Measurements from ENCODE around the gene CLSTN1. TPM values are rescaled to one million over a fixed set of nuclear protein-coding genes. Genes with fewer than 3 reads are reported as not detected.

The CLSTN1 gene
- total RNA-seq, 1 experiment from 2014 or later, result 119 TPM

DNA sequence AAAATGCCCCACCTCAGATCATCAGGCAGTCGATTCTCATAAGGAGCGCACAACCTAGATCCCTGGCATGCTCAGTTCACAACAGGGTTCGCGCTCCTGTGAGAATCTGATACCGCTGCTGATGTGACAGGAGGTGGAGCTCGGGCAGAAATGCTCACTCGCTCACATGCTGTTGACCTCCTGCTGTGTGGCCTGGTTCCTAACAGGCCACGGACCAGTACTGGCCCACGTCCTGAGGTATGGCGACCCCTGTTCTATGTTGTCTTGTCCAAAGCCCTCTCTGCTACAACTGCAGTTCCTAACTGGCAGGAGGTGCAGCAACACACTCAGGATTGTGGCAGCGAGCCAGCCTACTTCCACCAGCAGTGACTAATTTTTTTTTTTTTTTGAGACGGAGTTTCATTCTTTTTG, 70.6 kb downstream of the CLSTN1 start (continued):
- no peak for TF ChIP-seq ESRRA (CRISPR knock-in tag; IDR thresholded peaks at IDR 0.05; ENCODE audit: borderline replicate concordance)
- TF ChIP-seq FOXJ3 (CRISPR knock-in tag; IDR thresholded peaks at IDR 0.05; ENCODE audit: borderline replicate concordance), result no peak
- TF ChIP-seq, protein P1, sequence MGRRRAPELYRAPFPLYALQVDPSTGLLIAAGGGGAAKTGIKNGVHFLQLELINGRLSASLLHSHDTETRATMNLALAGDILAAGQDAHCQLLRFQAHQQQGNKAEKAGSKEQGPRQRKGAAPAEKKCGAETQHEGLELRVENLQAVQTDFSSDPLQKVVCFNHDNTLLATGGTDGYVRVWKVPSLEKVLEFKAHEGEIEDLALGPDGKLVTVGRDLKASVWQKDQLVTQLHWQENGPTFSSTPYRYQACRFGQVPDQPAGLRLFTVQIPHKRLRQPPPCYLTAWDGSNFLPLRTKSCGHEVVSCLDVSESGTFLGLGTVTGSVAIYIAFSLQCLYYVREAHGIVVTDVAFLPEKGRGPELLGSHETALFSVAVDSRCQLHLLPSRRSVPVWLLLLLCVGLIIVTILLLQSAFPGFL (CRISPR knock-in tag; IDR thresholded peaks at IDR 0.05; ENCODE audit: borderline replicate concordance), result no peak
- TF ChIP-seq, protein P2, sequence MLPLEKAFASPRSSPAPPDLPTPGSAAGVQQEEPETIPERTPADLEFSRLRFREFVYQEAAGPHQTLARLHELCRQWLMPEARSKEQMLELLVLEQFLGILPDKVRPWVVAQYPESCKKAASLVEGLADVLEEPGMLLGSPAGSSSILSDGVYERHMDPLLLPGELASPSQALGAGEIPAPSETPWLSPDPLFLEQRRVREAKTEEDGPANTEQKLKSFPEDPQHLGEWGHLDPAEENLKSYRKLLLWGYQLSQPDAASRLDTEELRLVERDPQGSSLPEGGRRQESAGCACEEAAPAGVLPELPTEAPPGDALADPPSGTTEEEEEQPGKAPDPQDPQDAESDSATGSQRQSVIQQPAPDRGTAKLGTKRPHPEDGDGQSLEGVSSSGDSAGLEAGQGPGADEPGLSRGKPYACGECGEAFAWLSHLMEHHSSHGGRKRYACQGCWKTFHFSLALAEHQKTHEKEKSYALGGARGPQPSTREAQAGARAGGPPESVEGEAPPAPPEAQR (CRISPR knock-in tag; IDR thresholded peaks at IDR 0.05), result no peak
- no peak for TF ChIP-seq TEAD1 (CRISPR knock-in tag; IDR thresholded peaks at IDR 0.05)
- TF ChIP-seq PRRX2 (CRISPR knock-in tag; IDR thresholded peaks at IDR 0.05), result no peak
- TF ChIP-seq, protein P3, sequence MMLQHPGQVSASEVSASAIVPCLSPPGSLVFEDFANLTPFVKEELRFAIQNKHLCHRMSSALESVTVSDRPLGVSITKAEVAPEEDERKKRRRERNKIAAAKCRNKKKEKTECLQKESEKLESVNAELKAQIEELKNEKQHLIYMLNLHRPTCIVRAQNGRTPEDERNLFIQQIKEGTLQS (CRISPR knock-in tag; conservative IDR thresholded peaks at IDR 0.05), result no peak
- TF ChIP-seq, protein P4, sequence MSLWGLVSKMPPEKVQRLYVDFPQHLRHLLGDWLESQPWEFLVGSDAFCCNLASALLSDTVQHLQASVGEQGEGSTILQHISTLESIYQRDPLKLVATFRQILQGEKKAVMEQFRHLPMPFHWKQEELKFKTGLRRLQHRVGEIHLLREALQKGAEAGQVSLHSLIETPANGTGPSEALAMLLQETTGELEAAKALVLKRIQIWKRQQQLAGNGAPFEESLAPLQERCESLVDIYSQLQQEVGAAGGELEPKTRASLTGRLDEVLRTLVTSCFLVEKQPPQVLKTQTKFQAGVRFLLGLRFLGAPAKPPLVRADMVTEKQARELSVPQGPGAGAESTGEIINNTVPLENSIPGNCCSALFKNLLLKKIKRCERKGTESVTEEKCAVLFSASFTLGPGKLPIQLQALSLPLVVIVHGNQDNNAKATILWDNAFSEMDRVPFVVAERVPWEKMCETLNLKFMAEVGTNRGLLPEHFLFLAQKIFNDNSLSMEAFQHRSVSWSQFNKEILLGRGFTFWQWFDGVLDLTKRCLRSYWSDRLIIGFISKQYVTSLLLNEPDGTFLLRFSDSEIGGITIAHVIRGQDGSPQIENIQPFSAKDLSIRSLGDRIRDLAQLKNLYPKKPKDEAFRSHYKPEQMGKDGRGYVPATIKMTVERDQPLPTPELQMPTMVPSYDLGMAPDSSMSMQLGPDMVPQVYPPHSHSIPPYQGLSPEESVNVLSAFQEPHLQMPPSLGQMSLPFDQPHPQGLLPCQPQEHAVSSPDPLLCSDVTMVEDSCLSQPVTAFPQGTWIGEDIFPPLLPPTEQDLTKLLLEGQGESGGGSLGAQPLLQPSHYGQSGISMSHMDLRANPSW (CRISPR knock-in tag; conservative IDR thresholded peaks at IDR 0.05; ENCODE audit: low read depth), result no peak

DNA sequence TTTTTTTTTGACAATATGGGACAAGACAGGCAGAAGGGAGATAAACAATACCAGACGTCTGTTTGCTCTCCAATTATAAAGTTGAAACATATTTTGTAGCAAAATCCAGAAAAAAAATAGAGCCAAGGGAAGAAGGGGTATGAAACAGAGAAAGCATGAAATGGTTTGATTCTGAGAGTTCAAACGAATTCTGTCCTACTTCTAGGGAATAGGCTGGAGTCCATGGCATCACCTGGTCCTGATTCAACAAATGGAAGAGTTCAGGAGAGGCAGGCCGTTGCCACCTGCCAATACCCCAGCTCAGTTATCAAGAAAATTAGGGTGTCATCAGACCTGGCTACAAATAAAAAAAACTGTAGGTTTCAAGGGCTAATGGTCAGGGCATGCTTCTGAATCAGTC, 71.8 kb downstream of the CLSTN1 start:
- TF ChIP-seq, protein P5, sequence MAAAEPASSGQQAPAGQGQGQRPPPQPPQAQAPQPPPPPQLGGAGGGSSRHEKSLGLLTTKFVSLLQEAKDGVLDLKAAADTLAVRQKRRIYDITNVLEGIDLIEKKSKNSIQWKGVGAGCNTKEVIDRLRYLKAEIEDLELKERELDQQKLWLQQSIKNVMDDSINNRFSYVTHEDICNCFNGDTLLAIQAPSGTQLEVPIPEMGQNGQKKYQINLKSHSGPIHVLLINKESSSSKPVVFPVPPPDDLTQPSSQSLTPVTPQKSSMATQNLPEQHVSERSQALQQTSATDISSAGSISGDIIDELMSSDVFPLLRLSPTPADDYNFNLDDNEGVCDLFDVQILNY (CRISPR knock-in tag; IDR thresholded peaks at IDR 0.05), result no peak
- no peak for TF ChIP-seq TP53 (CRISPR knock-in tag; IDR thresholded peaks at IDR 0.05)
- TF ChIP-seq FOXP1 (CRISPR knock-in tag; IDR thresholded peaks at IDR 0.05; ENCODE audit: borderline replicate concordance), result no peak
- no peak for TF ChIP-seq ATF1 (CRISPR knock-in tag; IDR thresholded peaks at IDR 0.05)
- TF ChIP-seq SMAD4 (CRISPR knock-in tag; IDR thresholded peaks at IDR 0.05), result no peak
- TF ChIP-seq, protein P6, sequence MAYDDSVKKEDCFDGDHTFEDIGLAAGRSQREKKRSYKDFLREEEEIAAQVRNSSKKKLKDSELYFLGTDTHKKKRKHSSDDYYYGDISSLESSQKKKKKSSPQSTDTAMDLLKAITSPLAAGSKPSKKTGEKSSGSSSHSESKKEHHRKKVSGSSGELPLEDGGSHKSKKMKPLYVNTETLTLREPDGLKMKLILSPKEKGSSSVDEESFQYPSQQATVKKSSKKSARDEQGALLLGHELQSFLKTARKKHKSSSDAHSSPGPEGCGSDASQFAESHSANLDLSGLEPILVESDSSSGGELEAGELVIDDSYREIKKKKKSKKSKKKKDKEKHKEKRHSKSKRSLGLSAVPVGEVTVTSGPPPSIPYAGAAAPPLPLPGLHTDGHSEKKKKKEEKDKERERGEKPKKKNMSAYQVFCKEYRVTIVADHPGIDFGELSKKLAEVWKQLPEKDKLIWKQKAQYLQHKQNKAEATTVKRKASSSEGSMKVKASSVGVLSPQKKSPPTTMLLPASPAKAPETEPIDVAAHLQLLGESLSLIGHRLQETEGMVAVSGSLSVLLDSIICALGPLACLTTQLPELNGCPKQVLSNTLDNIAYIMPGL (CRISPR knock-in tag; IDR thresholded peaks at IDR 0.05), result no peak
- TF ChIP-seq NR1H2 (CRISPR knock-in tag; IDR thresholded peaks at IDR 0.05), result no peak
- no peak for TF ChIP-seq ZNF396 (CRISPR knock-in tag; IDR thresholded peaks at IDR 0.05; ENCODE audit: borderline replicate concordance)
- TF ChIP-seq KAT7 (CRISPR knock-in tag; IDR thresholded peaks at IDR 0.05; ENCODE audit: borderline replicate concordance), result no peak
- TF ChIP-seq TCF7 (CRISPR knock-in tag; IDR thresholded peaks at IDR 0.05; ENCODE audit: low read depth), result no peak
- no peak for TF ChIP-seq ZNF138 (CRISPR knock-in tag; conservative IDR thresholded peaks at IDR 0.05)
- TF ChIP-seq ZNF232 (CRISPR knock-in tag; IDR thresholded peaks at IDR 0.05), result no peak
- TF ChIP-seq, protein P7, sequence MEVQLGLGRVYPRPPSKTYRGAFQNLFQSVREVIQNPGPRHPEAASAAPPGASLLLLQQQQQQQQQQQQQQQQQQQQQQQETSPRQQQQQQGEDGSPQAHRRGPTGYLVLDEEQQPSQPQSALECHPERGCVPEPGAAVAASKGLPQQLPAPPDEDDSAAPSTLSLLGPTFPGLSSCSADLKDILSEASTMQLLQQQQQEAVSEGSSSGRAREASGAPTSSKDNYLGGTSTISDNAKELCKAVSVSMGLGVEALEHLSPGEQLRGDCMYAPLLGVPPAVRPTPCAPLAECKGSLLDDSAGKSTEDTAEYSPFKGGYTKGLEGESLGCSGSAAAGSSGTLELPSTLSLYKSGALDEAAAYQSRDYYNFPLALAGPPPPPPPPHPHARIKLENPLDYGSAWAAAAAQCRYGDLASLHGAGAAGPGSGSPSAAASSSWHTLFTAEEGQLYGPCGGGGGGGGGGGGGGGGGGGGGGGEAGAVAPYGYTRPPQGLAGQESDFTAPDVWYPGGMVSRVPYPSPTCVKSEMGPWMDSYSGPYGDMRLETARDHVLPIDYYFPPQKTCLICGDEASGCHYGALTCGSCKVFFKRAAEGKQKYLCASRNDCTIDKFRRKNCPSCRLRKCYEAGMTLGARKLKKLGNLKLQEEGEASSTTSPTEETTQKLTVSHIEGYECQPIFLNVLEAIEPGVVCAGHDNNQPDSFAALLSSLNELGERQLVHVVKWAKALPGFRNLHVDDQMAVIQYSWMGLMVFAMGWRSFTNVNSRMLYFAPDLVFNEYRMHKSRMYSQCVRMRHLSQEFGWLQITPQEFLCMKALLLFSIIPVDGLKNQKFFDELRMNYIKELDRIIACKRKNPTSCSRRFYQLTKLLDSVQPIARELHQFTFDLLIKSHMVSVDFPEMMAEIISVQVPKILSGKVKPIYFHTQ (CRISPR knock-in tag; IDR thresholded peaks at IDR 0.05), result no peak
- TF ChIP-seq SP1 (CRISPR knock-in tag; conservative IDR thresholded peaks at IDR 0.05), result no peak
- no peak for TF ChIP-seq NFATC4 (CRISPR knock-in tag; IDR thresholded peaks at IDR 0.05)
- ATAC-seq, result no peak
- H3K27me3 Mint-ChIP-seq (ENCODE audit: low read depth), result no peaks in the 10 kb centered on the region
- POLR2A ChIA-PET, result no interaction called here
- H3K4me1 Mint-ChIP-seq, result peaks cover 19% of the 10 kb centered on the region
- H3K9me3 Mint-ChIP-seq, result no peaks in the 10 kb centered on the region
- no peak overlapping the region for H3K4me3 Mint-ChIP-seq
- peaks cover 54% of the 10 kb centered on the region for H3K36me3 Mint-ChIP-seq
- H3K27ac Mint-ChIP-seq, result no peak overlapping the region
- no peak for DNase-seq (ENCODE audit: low spot score)
- CTCF ChIA-PET, result interaction anchor here (0.9 kb wide), 1 partner anchor 30 kb away, joined by 3 read pairs; no protein-coding TSS in a partner anchor
